Ovary (tissue), 9 donors: ENCODE data around the gene RMND5B. TPM values are rescaled to one million over a fixed set of nuclear protein-coding genes. Genes with fewer than 3 reads are reported as not detected.

ENCODE experiments used
- DNase-seq, 5 donors: peaks; one replicate each; pipeline ENCODE4 v3.0.0-alpha.2; 2019 to 2020
- H3K27ac ChIP-seq, 2 donors: fragments of 200-600 bp; one replicate each; pipeline versions ENCODE4 v1.5.1 to v1.8.0; 2019 to 2022
- H3K27me3 ChIP-seq: fragments of 200-600 bp; one replicate; pipeline ENCODE4 v1.8.0; 2022
- H3K36me3 ChIP-seq: fragments of 200-600 bp; sonication (generic); one replicate; pipeline ENCODE4 v1.5.1; 2019
- H3K4me1 ChIP-seq: one replicate; pipeline ENCODE4 v1.8.1; 2013; ENCODE audit warnings: mild to moderate bottlenecking, moderate library complexity; ENCODE audit not compliant: insufficient read depth
- H3K4me3 ChIP-seq: fragments of 200-600 bp; sonication (generic); one replicate; pipeline ENCODE4 v1.5.1; 2017
- H3K9me3 ChIP-seq, 2 donors: fragments of 200-600 bp in 1 of 2; sonication (generic) in 1 of 2; one replicate each; pipeline versions ENCODE4 v1.5.1 to v1.8.1; 2013 to 2019; ENCODE audit warnings: mild to moderate bottlenecking in 1 of 2, moderate library complexity in 1 of 2
- CTCF ChIP-seq, 3 donors: fragments of 450-650 bp in 2 of 3; fragments of 200-600 bp in 1 of 3; IDR thresholded peaks; one replicate each; pipeline versions ENCODE4 v1.5.1 to v1.8.0; 2016 to 2022; ENCODE audit warnings: antibody characterized with exemption in 3 of 3, mild to moderate bottlenecking in 1 of 3
- EP300 ChIP-seq: sonication (generic); formaldehyde crosslinking; IDR thresholded peaks from one replicate; pipeline ENCODE4 v1.6.1; 2017; ENCODE audit warnings: antibody characterized with exemption
- POLR2A ChIP-seq: fragments of 450-650 bp; IDR thresholded peaks from one replicate; pipeline ENCODE4 v1.6.1; 2017; ENCODE audit warnings: antibody characterized with exemption, mild to moderate bottlenecking, moderate library complexity
- WGBS, 3 donors: extraction: QIAGEN DNeasy Blood & Tissue Kit in 1 of 3; methylation state at CpG; one replicate each; pipeline versions ENCODE4 v1.1.5 to v1.1.7; 2013 to 2017; 5-methylcytosine and 5-hydroxymethylcytosine counted together
- intact Hi-C, 4 donors: fragments of 100-400 bp; cut with DNase I; formaldehyde crosslinking; loops; one replicate each; pipeline versions ENCODE4 v1.11.0 to v1.15.1; 2022 to 2023
- polyA plus RNA-seq, 2 donors: library from polyadenylated mRNA; stranded (reverse); fragments of 200-250 nt in 1 of 2; fragments of 350-450 nt in 1 of 2; fragmentation: Illumina TruSeq in 1 of 2; extraction: RNeasy Lipid Tissue Mini Kit (QIAGEN cat#74804) in 1 of 2; gene quantifications; one replicate each; pipeline ENCODE4 v1.2.3, GENCODE V29; 2013 to 2014
- total RNA-seq, 7 donors: library from RNA; depleted of rRNA in 2 of 7; stranded (reverse); fragments of >200 nt in 2 of 7; fragmentation: NEBNext Ultra II Directional in 3 of 7; extraction: Animal tissue kit (Norgen Biotek cat#: 25700) in 3 of 7; gene quantifications; one replicate each; pipeline versions ENCODE4 v1.1.0 to v1.2.4, GENCODE V29; 2016 to 2023
- donor health status: DM: no; HTN: no; CAD: no; lungs with moderate emphysema.
- donor health status: DM: no; HTN: no; CAD: no.
- donor health status: Bipolar disorder and iron deficiency.
- donor health status: DM: yes; HTN: yes; CAD: no.
- donor health status: DM: no; HTN: no; CAD: no.
- donor health status: DM: yes; HTN: yes; CAD: no.

The RMND5B gene
- total and polyA plus RNA-seq, 9 donors: 13.8 to 43.2 (median 31.2) TPM

- 98 to 99% (median 99%) methylated on average over 4 of the region's 4 CpGs for WGBS, 3 donors
- Histone ChIP-seq H3K27me3 (no peaks in the 10 kb centered on the region), H3K36me3 (no peaks in the 10 kb centered on the region), H3K27ac (no peak overlapping the region), H3K9me3 (no peaks in the 10 kb centered on the region), H3K4me1 (no peaks in the 10 kb centered on the region), H3K4me3 (no peak overlapping the region)
- DNase-seq: no peak
- intact Hi-C loops: loop anchor here in 2 of 4 donors (5.0 to 10.0 kb wide), 2 partner anchors 83 to 544 kb away; no protein-coding TSS in a partner anchor
- TF ChIP-seq CTCF (IDR thresholded peaks at IDR 0.05) (no peak), POLR2A (no peak), EP300 (no peak)
These were observed 10.7 kb downstream of the RMND5B start for GRCh38 chr5:178141550-178141949.

GRCh38 chr5:178142642-178143041, 11.8 kb downstream of the RMND5B start:
- no peaks in the 10 kb centered on the region for H3K36me3 ChIP-seq
- WGBS, 3 donors: 85 to 90% (median 88%) methylated on average over 20 of the region's 20 CpGs
- TF ChIP-seq CTCF (IDR thresholded peaks at IDR 0.05): no peak
- TF ChIP-seq EP300: no peak
- TF ChIP-seq POLR2A: no peak

GRCh38 chr5:178143246-178143645, 12.4 kb downstream of the RMND5B start:
- intact Hi-C loops: loop anchor here in 2 of 4 donors (5.0 to 10.0 kb wide), 2 partner anchors 82 to 546 kb away; no protein-coding TSS in a partner anchor
- Histone ChIP-seq H3K27ac (no peak overlapping the region), H3K36me3 (no peaks in the 10 kb centered on the region), H3K27me3 (no peaks in the 10 kb centered on the region), H3K4me3 (no peak overlapping the region), H3K9me3 (no peaks in the 10 kb centered on the region), H3K4me1 (no peaks in the 10 kb centered on the region)
- 44 to 60% (median 54%) methylated on average over 6 of the region's 6 CpGs for WGBS, 3 donors
- DNase-seq: no peak
- TF ChIP-seq POLR2A (no peak), CTCF (IDR thresholded peaks at IDR 0.05) (no peak), EP300 (no peak)

More at GRCh38 chr5:178142642-178143041, 11.8 kb downstream of the RMND5B start:
- no peak overlapping the region for H3K4me3 ChIP-seq
- no peak overlapping the region for H3K27ac ChIP-seq
- H3K9me3 ChIP-seq: no peaks in the 10 kb centered on the region
- no peak for DNase-seq
- intact Hi-C loops: loop anchor here in 2 of 4 donors (5.0 to 10.0 kb wide), 2 partner anchors 82 to 545 kb away; no protein-coding TSS in a partner anchor
- no peaks in the 10 kb centered on the region for H3K4me1 ChIP-seq
- H3K27me3 ChIP-seq: no peaks in the 10 kb centered on the region

GRCh38 chr5:178143901-178144300, 13.1 kb downstream of the RMND5B start:
- intact Hi-C loops: loop anchor here in 2 of 4 donors (5.0 to 10.0 kb wide), 2 partner anchors 81 to 547 kb away; no protein-coding TSS in a partner anchor
- WGBS, 3 donors: 9 to 14% (median 9%) methylated on average over 10 of the region's 10 CpGs
- peak; percentile 69 to 92 (median 81) for DNase-seq
- Histone ChIP-seq H3K4me3 (no peak overlapping the region), H3K27ac (no peak overlapping the region), H3K36me3 (no peaks in the 10 kb centered on the region), H3K4me1 (no peaks in the 10 kb centered on the region), H3K9me3 (no peaks in the 10 kb centered on the region), H3K27me3 (no peaks in the 10 kb centered on the region)
- no peak for TF ChIP-seq EP300
- no peak for TF ChIP-seq CTCF (IDR thresholded peaks at IDR 0.05)
- no peak for TF ChIP-seq POLR2A
